LNCaP clone FGC (cell line): ENCODE results near the gene SLC23A2.

Experiments used
- DNase-seq: peaks from one replicate; pipeline ENCODE4 v3.0.0-alpha.2; 2011; ENCODE audit warnings: low read depth
- H3K4me3 ChIP-seq: 2 replicates; pipeline ENCODE4 v1.5.1; 2011; ENCODE audit warnings: mild to moderate bottlenecking, low read depth, low read length, control low read depth
- TF ChIP-seq, protein P1 (sequence below): IDR thresholded peaks from 2 replicates; pipeline ENCODE4 v1.5.1; 2012; ENCODE audit warnings: mild to moderate bottlenecking; ENCODE audit not compliant: control insufficient read depth, insufficient read depth; ENCODE audit errors: extremely low read depth

Gene SLC23A2

DNA sequence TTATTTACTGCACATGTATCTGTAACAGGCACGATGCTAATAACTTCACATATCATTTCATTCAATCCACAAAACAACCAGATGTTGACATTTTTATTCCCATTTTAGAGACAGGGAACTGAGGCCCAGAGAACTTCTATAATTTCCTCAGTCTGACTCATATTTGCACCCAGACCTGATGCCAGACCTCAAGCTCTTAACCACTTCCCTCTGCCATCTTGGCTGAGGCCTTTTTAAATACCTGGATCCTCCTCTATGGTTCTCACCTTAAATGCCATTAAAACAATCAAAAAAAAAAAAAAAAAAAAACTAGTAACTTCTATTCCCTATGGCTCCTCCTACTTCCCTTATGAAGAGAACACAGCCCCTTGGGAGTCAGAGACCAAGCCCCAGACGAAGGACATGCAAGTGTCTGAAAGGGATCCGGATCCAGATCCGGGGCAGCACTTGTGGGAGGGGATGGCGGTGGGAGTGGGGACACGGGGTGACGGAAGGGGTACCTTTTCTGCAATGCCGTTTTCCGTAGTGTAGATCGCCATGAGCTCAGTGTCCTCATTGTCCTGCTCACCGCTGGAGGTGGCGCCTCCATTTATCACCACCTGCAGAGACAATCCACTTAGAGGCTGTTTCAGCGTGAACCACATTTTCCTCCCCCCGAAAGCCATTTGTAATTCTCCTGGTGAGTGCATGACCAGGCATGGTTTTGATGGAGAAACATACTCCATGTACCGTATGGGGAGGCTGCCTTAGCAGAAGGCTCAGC is 88.7 kb downstream of the SLC23A2 start:
- TF ChIP-seq, protein P1, sequence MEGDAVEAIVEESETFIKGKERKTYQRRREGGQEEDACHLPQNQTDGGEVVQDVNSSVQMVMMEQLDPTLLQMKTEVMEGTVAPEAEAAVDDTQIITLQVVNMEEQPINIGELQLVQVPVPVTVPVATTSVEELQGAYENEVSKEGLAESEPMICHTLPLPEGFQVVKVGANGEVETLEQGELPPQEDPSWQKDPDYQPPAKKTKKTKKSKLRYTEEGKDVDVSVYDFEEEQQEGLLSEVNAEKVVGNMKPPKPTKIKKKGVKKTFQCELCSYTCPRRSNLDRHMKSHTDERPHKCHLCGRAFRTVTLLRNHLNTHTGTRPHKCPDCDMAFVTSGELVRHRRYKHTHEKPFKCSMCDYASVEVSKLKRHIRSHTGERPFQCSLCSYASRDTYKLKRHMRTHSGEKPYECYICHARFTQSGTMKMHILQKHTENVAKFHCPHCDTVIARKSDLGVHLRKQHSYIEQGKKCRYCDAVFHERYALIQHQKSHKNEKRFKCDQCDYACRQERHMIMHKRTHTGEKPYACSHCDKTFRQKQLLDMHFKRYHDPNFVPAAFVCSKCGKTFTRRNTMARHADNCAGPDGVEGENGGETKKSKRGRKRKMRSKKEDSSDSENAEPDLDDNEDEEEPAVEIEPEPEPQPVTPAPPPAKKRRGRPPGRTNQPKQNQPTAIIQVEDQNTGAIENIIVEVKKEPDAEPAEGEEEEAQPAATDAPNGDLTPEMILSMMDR = no peak
- no peak overlapping the region for H3K4me3 ChIP-seq
- DNase-seq = no peak

DNA sequence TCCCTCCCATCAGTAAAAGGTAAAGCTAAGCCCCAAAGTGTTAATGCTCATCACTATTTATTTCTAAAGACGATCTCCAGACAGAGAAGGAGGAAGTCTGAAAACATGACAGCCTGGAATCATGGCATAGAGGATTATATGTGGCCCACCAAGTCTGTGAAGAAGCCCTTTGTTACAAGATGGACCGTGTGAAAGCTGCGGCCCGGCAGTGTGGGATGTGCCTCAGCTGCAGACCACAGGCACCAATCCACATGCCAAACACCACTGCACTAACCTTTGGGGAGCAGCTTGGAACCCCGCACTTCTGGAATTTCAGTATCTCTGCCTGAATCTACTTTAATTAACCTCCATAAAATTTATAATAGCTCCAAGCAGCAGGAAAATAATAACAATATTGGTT is 90.4 kb downstream of the SLC23A2 start:
- TF ChIP-seq, protein P1 = no peak
- no peak for DNase-seq
- H3K4me3 ChIP-seq = no peak overlapping the region

DNA sequence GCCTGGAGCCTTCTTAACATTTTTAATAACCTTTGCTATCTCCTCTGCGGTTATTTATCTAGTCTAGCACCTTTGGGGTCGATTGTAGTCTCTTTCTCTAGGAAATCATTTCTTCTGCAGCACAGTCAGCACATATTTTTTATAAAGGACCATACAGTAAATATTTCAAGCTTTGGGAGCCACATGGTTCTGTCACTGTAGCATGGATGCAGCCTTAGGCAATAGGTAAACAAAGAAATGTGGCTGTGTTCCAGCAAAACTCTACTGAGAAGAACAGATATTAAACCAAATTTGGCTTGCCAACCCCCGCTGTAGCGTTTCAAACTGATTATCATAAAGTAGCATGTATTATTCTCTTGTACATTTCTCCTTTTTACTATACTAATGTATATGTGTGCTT is 95.7 kb downstream of the SLC23A2 start:
- no peak for DNase-seq
- H3K4me3 ChIP-seq = no peak overlapping the region
- TF ChIP-seq, protein P1 = no peak

DNA sequence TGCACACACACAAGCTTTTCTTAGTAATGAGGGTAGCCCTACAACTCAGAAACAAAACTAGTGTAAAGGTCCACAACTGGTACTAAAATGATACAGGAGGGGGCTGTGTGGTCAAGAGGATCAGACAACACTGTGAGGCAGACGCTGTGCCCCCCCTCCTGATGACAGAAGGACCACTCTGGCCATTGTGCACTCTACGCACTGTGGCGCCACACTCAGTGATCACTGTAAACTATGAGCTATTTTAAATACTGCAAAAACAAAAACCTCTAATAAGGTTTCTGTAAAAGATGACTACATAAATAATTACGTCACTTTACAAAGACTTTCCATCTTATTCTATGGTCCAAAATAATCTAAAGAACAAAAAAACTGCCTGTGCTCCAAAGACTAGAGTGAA is 96.1 kb downstream of the SLC23A2 start:
- no peak for DNase-seq
- H3K4me3 ChIP-seq = no peak overlapping the region
- TF ChIP-seq, protein P1 = no peak

DNA sequence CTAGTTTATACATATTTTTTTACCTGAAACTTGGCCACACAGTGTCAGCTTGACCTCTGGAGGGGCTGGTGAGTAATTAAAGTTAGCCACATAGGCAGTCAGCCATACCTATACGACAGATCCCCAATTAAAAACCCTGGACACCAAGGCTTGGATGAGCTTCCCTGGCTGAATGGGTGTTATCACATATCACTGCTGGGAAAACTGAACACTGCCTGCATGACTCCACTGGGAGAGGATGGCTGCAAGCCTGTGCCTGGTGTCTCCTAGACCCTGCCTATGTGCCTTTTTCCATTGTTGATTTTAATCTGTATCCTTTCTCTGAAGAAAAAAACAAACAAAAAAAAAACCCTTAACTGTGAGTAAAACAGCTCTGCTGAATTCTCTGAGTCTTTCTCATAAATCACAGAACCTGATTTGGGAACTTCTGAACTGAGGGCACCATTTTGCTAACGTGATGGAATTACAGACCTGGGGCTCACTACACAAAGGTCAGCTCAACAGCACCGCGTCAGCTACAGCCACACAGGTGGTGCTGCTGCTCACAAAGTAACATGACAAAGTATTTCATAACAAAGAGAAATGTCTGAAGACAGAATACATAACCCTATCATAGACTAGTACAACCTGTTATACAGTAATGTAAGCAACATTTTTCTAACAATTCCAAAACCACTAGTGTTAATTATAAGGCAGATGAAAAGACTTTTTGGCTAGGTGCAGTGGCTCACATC is 97.0 kb downstream of the SLC23A2 start:
- no peak for DNase-seq
- TF ChIP-seq, protein P1 = no peak
- no peak overlapping the region for H3K4me3 ChIP-seq

DNA sequence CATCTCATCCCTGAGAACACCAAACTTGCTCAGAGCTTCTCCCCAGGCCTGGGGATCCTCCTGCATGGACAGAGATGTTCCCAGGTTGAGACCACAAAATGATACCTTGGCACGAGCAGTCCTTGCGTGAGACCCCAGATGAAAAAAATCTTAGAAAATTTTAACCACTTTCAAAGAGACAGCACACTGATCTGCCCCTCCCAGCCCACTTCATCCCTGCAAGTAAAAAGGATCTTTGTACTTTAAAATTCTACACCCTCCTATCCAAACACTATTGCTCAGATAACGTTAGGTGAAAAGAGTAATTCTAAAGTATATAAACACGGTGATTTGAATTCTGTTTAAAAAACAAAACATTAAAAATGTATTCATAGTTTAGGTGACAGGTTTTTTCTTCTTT is 98.5 kb downstream of the SLC23A2 start:
- no peak overlapping the region for H3K4me3 ChIP-seq
- DNase-seq = no peak
- TF ChIP-seq, protein P1 = no peak
